Endothelial cell of umbilical vein (primary cell): ENCODE data around the gene MRPL32. TPM values are rescaled to one million over a fixed set of nuclear protein-coding genes. Genes with fewer than 3 reads are reported as not detected.

ENCODE experiments used
- BruUV-seq: library from RNA; stranded (reverse); fragments of 400-500 nt; replicated peaks from 2 replicates; lab custom pipeline; 2021; lab: Mats Ljungman, UMichigan
- CTCF ChIA-PET: fragments of 300-600, 350-600 bp; sonication (Branson Sonifier 250); formaldehyde crosslinking; loops from one replicate; lab custom pipeline; 2021; ENCODE audit warnings: antibody characterized with exemption, inconsistent platforms; lab: Charles Lee
- POLR2A ChIA-PET: fragments of 300-600, 350-600 bp; sonication (Branson Sonifier 250); formaldehyde crosslinking; loops from one replicate; lab custom pipeline; 2021; ENCODE audit warnings: antibody characterized with exemption, inconsistent platforms; lab: Charles Lee
- DNase-seq: peaks from one replicate; pipeline ENCODE4 v3.0.0-alpha.2; 2011; ENCODE audit warnings: low read depth, low spot score
- FAIRE-seq: peaks from 2 replicates; lab custom pipeline; 2011; peaks lifted over from hg19 to GRCh38; lab: Jason Lieb, UNC
- H2AFZ ChIP-seq: 2 replicates; pipeline ENCODE4 v1.6.0; 2012; ENCODE audit warnings: low read depth, low read length, control low read depth, inconsistent platforms
- H3K27ac ChIP-seq: 2 replicates; pipeline ENCODE4 v1.5.1; 2011; ENCODE audit warnings: low read depth, mild to moderate bottlenecking, control low read depth, low read length, moderate library complexity; ENCODE audit not compliant: insufficient read depth
- H3K27me3 ChIP-seq, 2 experiments: 2 replicates each; pipeline versions ENCODE4 v1.6.0 to v1.6.1; 2011; ENCODE audit warnings: low read length in 2 of 2, mixed read lengths in 1 of 2; ENCODE audit not compliant: control insufficient read depth in 2 of 2, insufficient read depth in 2 of 2
- H3K36me3 ChIP-seq, 2 experiments: 2 replicates in 1 of 2; 3 replicates in 1 of 2; pipeline ENCODE4 v1.5.1; 2011; ENCODE audit warnings: low read length in 2 of 2, mild to moderate bottlenecking in 1 of 2, moderate library complexity in 1 of 2; ENCODE audit not compliant: control insufficient read depth in 2 of 2, insufficient read depth in 2 of 2; ENCODE audit errors: extremely low read depth in 1 of 2
- H3K4me1 ChIP-seq: 3 replicates; pipeline ENCODE4 v1.5.1; 2011; ENCODE audit warnings: mild to moderate bottlenecking, low read length; ENCODE audit not compliant: control insufficient read depth, insufficient read depth; ENCODE audit errors: extremely low read depth
- H3K4me2 ChIP-seq: 2 replicates; pipeline ENCODE4 v1.6.1; 2011; ENCODE audit warnings: low read length, control low read depth, mixed read lengths; ENCODE audit not compliant: insufficient read depth
- H3K4me3 ChIP-seq, 3 experiments: fragments of 200-600 bp in 1 of 3; sonication (generic), shearing (Covaris generic) in 1 of 3; replicated peaks in 1 of 3; 2 replicates each; pipeline ENCODE4 v1.5.1; 2011 to 2016; ENCODE audit warnings: control low read depth in 3 of 3, low read length in 3 of 3, mild to moderate bottlenecking in 2 of 3, inconsistent platforms in 1 of 3, low read depth in 1 of 3, moderate library complexity in 1 of 3; ENCODE audit not compliant: insufficient read depth in 1 of 3
- H3K79me2 ChIP-seq: 2 replicates; pipeline ENCODE4 v1.6.0; 2012; ENCODE audit warnings: low read length, inconsistent platforms; ENCODE audit not compliant: control insufficient read depth, insufficient read depth
- H3K9ac ChIP-seq: replicated peaks from 2 replicates; pipeline ENCODE3; 2011; ENCODE audit warnings: low read length, control low read depth; ENCODE audit not compliant: insufficient read depth; ENCODE audit errors: extremely low read depth
- H3K9me1 ChIP-seq: replicated peaks from 3 replicates; pipeline ENCODE4 v1.6.0; 2011; ENCODE audit warnings: mild to moderate bottlenecking, low read length; ENCODE audit not compliant: control insufficient read depth, insufficient read depth; ENCODE audit errors: extremely low read depth
- H3K9me3 ChIP-seq: replicated peaks from 2 replicates; pipeline ENCODE4 v1.5.1; 2012; ENCODE audit warnings: low read length, inconsistent platforms; ENCODE audit not compliant: control insufficient read depth, insufficient read depth
- H4K20me1 ChIP-seq: replicated peaks from 2 replicates; pipeline ENCODE3; 2011; ENCODE audit warnings: mild to moderate bottlenecking, low read length; ENCODE audit not compliant: control insufficient read depth, insufficient read depth; ENCODE audit errors: extremely low read depth
- EZH2 ChIP-seq: IDR thresholded peaks from 2 replicates; pipeline ENCODE4 v1.6.1; 2012; ENCODE audit warnings: borderline replicate concordance, low read depth, mild to moderate bottlenecking, moderate library complexity, low read length, inconsistent platforms; ENCODE audit not compliant: severe bottlenecking
- FOS ChIP-seq: IDR thresholded peaks from 2 replicates; pipeline ENCODE4 v1.6.1; 2011; ENCODE audit warnings: mild to moderate bottlenecking, low read length, moderate library complexity, borderline replicate concordance; ENCODE audit not compliant: insufficient read depth
- GATA2 ChIP-seq: IDR thresholded peaks from 2 replicates; pipeline ENCODE4 v1.7.0; 2011; ENCODE audit warnings: low read depth, mild to moderate bottlenecking, moderate library complexity, mixed read lengths, low read length; ENCODE audit not compliant: insufficient read length, insufficient read depth
- JUN ChIP-seq: IDR thresholded peaks from 2 replicates; pipeline ENCODE4 v1.6.1; 2011; ENCODE audit warnings: borderline replicate concordance, low read depth; ENCODE audit not compliant: insufficient read length, insufficient read depth
- MYC ChIP-seq: IDR thresholded peaks from one replicate; pipeline ENCODE4 v1.6.1; 2011; ENCODE audit warnings: mild to moderate bottlenecking, low read depth, low read length
- POLR2A ChIP-seq: IDR thresholded peaks from 2 replicates; pipeline ENCODE4 v1.6.1; 2012; ENCODE audit warnings: low read depth, mild to moderate bottlenecking, control low read depth, low read length
- POLR2AphosphoS5 ChIP-seq: IDR thresholded peaks from 2 replicates; pipeline ENCODE4 v1.6.1; 2012; ENCODE audit warnings: low read depth, mild to moderate bottlenecking, control low read depth, low read length, moderate library complexity; ENCODE audit not compliant: insufficient read depth
- dilution Hi-C: fragments of 300-500 bp; cut with MboI; formaldehyde crosslinking; loops from one replicate; pipeline ENCODE4 v1.15.0; 2019; ENCODE audit warnings: low sequenced_read_pairs; ENCODE audit not compliant: extremely low pct_ligation_motif_present
- intact Hi-C: fragments of 100-400 bp; cut with micrococcal nuclease; formaldehyde crosslinking; loops from one replicate; pipeline ENCODE4 v1.10.0; 2022
- polyA plus RNA-seq, 4 experiments: library from polyadenylated mRNA; depleted of rRNA in 3 of 4; stranded (reverse) in 3 of 4; unstranded in 1 of 4; fragments of >200 nt; gene quantifications; 2 replicates each; pipeline versions ENCODE4 v1.2.1 to v1.2.3, GENCODE V29; 2011 to 2012; ENCODE audit warnings: missing spikeins in 1 of 4
- total RNA-seq: library from RNA; stranded (reverse); gene quantifications from 2 replicates; pipeline ENCODE4 v1.2.3, GENCODE V29; 2021
- TF ChIP-seq, protein P1 (sequence below), 2 donors: IDR thresholded peaks; 1 replicate in 1 of 2; 2 replicates in 1 of 2; pipeline ENCODE4 v1.5.1; 2011; ENCODE audit warnings: low read length in 2 of 2, mild to moderate bottlenecking in 2 of 2, moderate library complexity in 2 of 2, control low read depth in 1 of 2, inconsistent platforms in 1 of 2, low read depth in 1 of 2; ENCODE audit not compliant: insufficient read depth in 1 of 2; ENCODE audit errors: extremely low read depth in 1 of 2
- TF ChIP-seq, protein P2 (sequence below): IDR thresholded peaks from 2 replicates; pipeline ENCODE4 v1.6.1; 2011; ENCODE audit not compliant: insufficient read depth, insufficient read length

Gene MRPL32
- total and polyA plus RNA-seq, 2 donors (not counting 3 experiments of a cell fraction or from before 2014, with no cell fraction given), result 39.9 to 62.2 TPM

DNA sequence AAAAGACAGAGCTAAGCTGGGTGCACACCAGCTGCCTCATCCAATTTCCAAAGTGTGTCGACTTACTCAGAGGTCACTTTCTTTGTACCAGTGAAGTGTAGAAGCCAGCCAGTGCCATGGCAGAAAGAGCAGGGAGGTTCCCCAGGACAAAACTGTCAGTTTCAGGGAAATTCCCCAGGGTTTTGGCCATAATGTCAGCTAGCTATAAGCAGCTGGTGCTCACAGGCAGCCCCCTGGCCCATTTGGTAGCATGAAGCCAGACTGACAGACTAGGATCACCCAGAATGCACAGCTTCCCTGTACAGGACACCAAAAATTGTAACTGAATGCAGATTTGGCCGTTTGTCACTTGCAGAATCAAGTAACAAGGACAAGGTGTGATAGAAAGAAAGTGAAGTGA is 28.6 kb downstream of the MRPL32 start:
- BruUV-seq, result no TSS peak
- no peak overlapping the region for H3K4me3 ChIP-seq
- no peak overlapping the region for H3K9ac ChIP-seq
- no peaks in the 10 kb centered on the region for H3K36me3 ChIP-seq
- ChIA-PET POLR2A (no interaction called here), CTCF (interaction anchor here (1.1 to 2.2 kb wide), 2 partner anchors 9 to 20 kb away, joined by 4 to 10 read pairs; no protein-coding TSS in a partner anchor)
- FAIRE-seq (no peak), DNase-seq (no peak)
- no peak overlapping the region for H2AFZ ChIP-seq
- H3K4me2 ChIP-seq, result no peak overlapping the region
- H3K9me1 ChIP-seq, result no peaks in the 10 kb centered on the region
- dilution Hi-C loops, result no loop called here
- H3K27ac ChIP-seq, result no peak overlapping the region
- intact Hi-C loops, result no loop called here
- no peak for TF ChIP-seq JUN
- no peak for TF ChIP-seq POLR2AphosphoS5
- TF ChIP-seq, protein P1, sequence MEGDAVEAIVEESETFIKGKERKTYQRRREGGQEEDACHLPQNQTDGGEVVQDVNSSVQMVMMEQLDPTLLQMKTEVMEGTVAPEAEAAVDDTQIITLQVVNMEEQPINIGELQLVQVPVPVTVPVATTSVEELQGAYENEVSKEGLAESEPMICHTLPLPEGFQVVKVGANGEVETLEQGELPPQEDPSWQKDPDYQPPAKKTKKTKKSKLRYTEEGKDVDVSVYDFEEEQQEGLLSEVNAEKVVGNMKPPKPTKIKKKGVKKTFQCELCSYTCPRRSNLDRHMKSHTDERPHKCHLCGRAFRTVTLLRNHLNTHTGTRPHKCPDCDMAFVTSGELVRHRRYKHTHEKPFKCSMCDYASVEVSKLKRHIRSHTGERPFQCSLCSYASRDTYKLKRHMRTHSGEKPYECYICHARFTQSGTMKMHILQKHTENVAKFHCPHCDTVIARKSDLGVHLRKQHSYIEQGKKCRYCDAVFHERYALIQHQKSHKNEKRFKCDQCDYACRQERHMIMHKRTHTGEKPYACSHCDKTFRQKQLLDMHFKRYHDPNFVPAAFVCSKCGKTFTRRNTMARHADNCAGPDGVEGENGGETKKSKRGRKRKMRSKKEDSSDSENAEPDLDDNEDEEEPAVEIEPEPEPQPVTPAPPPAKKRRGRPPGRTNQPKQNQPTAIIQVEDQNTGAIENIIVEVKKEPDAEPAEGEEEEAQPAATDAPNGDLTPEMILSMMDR (IDR thresholded peaks at IDR 0.05; ENCODE audit: extremely low read depth in 1 of 2, insufficient read depth in 1 of 2, low read depth in 1 of 2, low read length in 2 of 2), result no peak
- no peak for TF ChIP-seq FOS
- TF ChIP-seq GATA2, result no peak
- no peak for TF ChIP-seq MYC
- no peak for TF ChIP-seq POLR2A
- TF ChIP-seq, protein P2, sequence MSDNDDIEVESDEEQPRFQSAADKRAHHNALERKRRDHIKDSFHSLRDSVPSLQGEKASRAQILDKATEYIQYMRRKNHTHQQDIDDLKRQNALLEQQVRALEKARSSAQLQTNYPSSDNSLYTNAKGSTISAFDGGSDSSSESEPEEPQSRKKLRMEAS, result no peak
- TF ChIP-seq EZH2, result no peak
- H3K27me3 ChIP-seq, result peaks cover 0 to 4% of the 10 kb centered on the region in 2 experiments
- H3K79me2 ChIP-seq, result no peaks in the 10 kb centered on the region
- H3K9me3 ChIP-seq, result no peaks in the 10 kb centered on the region
- H3K4me1 ChIP-seq, result no peaks in the 10 kb centered on the region
- H4K20me1 ChIP-seq, result no peaks in the 10 kb centered on the region
